NB4 (cell line): ENCODE data around the gene PAM.

Experiments used
- DNase-seq: peaks from one replicate; pipeline ENCODE4 v3.0.0; 2010; ENCODE audit warnings: low read depth
- H3K4me3 ChIP-seq: one replicate; pipeline ENCODE4 v1.5.1; 2011; ENCODE audit warnings: mild to moderate bottlenecking, low read depth, low read length, moderate library complexity
- CTCF ChIP-seq: IDR thresholded peaks from one replicate; pipeline ENCODE4 v1.5.1; 2012; ENCODE audit warnings: low read depth, low read length
- MAX ChIP-seq: IDR thresholded peaks from 2 replicates; pipeline ENCODE4 v1.6.1; 2011; ENCODE audit warnings: low read depth, low read length
- MYC ChIP-seq: IDR thresholded peaks from 2 replicates; pipeline ENCODE4 v1.6.1; 2011; ENCODE audit warnings: low read depth, low read length
- POLR2A ChIP-seq: IDR thresholded peaks from 2 replicates; pipeline ENCODE4 v1.6.1; 2011; ENCODE audit warnings: mild to moderate bottlenecking; ENCODE audit not compliant: insufficient read length; ENCODE audit errors: extremely low read depth

PAM gene

DNA sequence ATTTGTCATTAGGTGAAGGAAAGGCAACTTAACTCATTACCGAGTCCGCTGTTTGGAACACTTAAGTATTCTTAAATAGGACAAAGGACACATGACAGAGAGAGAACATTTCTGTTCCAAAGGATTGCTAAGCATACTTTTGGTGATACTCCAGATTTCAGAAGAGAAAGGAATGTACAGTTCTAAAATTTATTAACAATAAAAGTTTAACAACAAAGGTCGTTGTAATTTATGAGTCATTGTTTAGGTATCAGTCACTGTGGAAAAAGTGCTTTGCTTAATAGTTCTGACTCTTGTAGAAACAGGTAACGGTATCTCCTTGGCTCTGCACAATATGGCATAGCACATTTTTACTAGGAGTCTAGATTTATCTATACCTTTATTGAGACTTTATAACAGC, 36.3 kb upstream of the PAM start:
- no peak for TF ChIP-seq POLR2A
- DNase-seq, result no peak
- no peak overlapping the region for H3K4me3 ChIP-seq

GRCh38 chr5:102719886-102720285, 35.2 kb upstream of the PAM start:
- no peak for DNase-seq
- no peak overlapping the region for H3K4me3 ChIP-seq
- TF ChIP-seq POLR2A (no peak), CTCF (no peak), MAX (no peak), MYC (no peak)

GRCh38 chr5:102720969-102721368, 34.1 kb upstream of the PAM start:
- DNase-seq, result no peak
- no peak overlapping the region for H3K4me3 ChIP-seq
- TF ChIP-seq MYC (no peak), CTCF (no peak), POLR2A (no peak), MAX (no peak)

- DNase-seq, result no peak
- TF ChIP-seq MAX (no peak), POLR2A (no peak), CTCF (no peak), MYC (no peak)
- H3K4me3 ChIP-seq, result no peak overlapping the region
Measured at GRCh38 chr5:102722931-102723330, 32.2 kb upstream of the PAM start.

- H3K4me3 ChIP-seq, result no peak overlapping the region
- no peak for DNase-seq
- no peak for TF ChIP-seq MAX
- no peak for TF ChIP-seq POLR2A
- no peak for TF ChIP-seq MYC
- TF ChIP-seq CTCF, result no peak
Measured at GRCh38 chr5:102731693-102732092, 23.4 kb upstream of the PAM start.

- no peak for TF ChIP-seq CTCF
- TF ChIP-seq MYC, result no peak
- TF ChIP-seq MAX, result no peak
- TF ChIP-seq POLR2A, result no peak
- no peak overlapping the region for H3K4me3 ChIP-seq
- no peak for DNase-seq
Measured at GRCh38 chr5:102733534-102733933, 21.6 kb upstream of the PAM start.
